Body of pancreas (tissue), 4 donors: ENCODE measurements around the gene APOA1. TPM values are rescaled to one million over a fixed set of nuclear protein-coding genes. Genes with fewer than 3 reads are reported as not detected.

Experiments used
- ATAC-seq: fragments of 150-250 bp; one replicate; pipeline ENCODE4 v1.9.1; 2016
- DNase-seq, 4 donors: peaks; one replicate each; pipeline ENCODE4 v3.0.0-alpha.2; 2019
- H3K27ac ChIP-seq, 4 donors: fragments of 200-600 bp; sonication (generic); 1 replicate in 3 of 4; 2 replicates in 1 of 4; pipeline versions ENCODE4 v1.5.1 to v1.6.1; 2016 to 2019; ENCODE audit warnings: mild to moderate bottlenecking in 1 of 4, mixed read lengths in 1 of 4, moderate library complexity in 1 of 4
- H3K27me3 ChIP-seq, 2 donors: fragments of 200-600 bp; sonication (generic); one replicate each; pipeline ENCODE4 v1.6.0; 2016; ENCODE audit warnings: mild to moderate bottlenecking in 1 of 2
- H3K36me3 ChIP-seq, 2 donors: fragments of 200-600 bp; sonication (generic); replicated peaks in 1 of 2; 2 replicates each; pipeline ENCODE4 v1.5.1; 2016; ENCODE audit warnings: low read depth in 2 of 2; ENCODE audit not compliant: insufficient read depth in 1 of 2
- H3K4me1 ChIP-seq: fragments of 200-600 bp; sonication (generic); one replicate; pipeline ENCODE4 v1.6.0; 2016
- H3K4me3 ChIP-seq, 2 donors: fragments of 200-600 bp; sonication (generic); 1 replicate in 1 of 2; 2 replicates in 1 of 2; pipeline ENCODE4 v1.5.1; 2016 to 2019
- H3K9me3 ChIP-seq, 3 donors: fragments of 200-600 bp; sonication (generic); 1 replicate in 2 of 3; 2 replicates in 1 of 3; pipeline ENCODE4 v1.5.1; 2016
- POLR2A ChIP-seq, 3 donors: fragments of 450-650 bp; IDR thresholded peaks; one replicate each; pipeline ENCODE4 v1.6.1; 2016; ENCODE audit warnings: antibody characterized with exemption in 3 of 3, mild to moderate bottlenecking in 2 of 3
- WGBS, 2 donors: methylation state at CpG; one replicate each; pipeline ENCODE4 v1.1.5; 2017; 5-methylcytosine and 5-hydroxymethylcytosine counted together
- intact Hi-C: fragments of 100-400 bp; cut with DNase I; formaldehyde crosslinking; loops from one replicate; pipeline ENCODE4 v1.15.1; 2023
- total RNA-seq, 2 donors: library from RNA; depleted of rRNA; stranded (reverse); fragments of >200 nt; gene quantifications; one replicate each; pipeline ENCODE4 v1.1.0, GENCODE V29; 2016
- TF ChIP-seq, protein P1 (sequence below), 7 experiments: fragments of 450-650 bp in 4 of 7; fragments of 200-600 bp in 3 of 7; sonication (generic) in 3 of 7; IDR thresholded peaks; one replicate each; pipeline ENCODE4 v1.5.1; 2016 to 2019; ENCODE audit warnings: antibody characterized with exemption in 7 of 7

APOA1 gene
- total RNA-seq, 2 donors from 2014 or later, result 1.0 to 16.8 TPM

GRCh38 chr11:116857316-116857715 is 19.9 kb upstream of the APOA1 start:
- intact Hi-C loops, result no loop called here
- Histone ChIP-seq H3K27ac (no peak overlapping the region), H3K4me1 (no peaks in the 10 kb centered on the region), H3K9me3 (no peaks in the 10 kb centered on the region), H3K4me3 (no peak overlapping the region), H3K27me3 (no peaks in the 10 kb centered on the region), H3K36me3 (peaks cover 0 to 35% of the 10 kb centered on the region in 2 donors)
- ATAC-seq (no peak), DNase-seq (no peak)
- TF ChIP-seq POLR2A (IDR thresholded peaks at IDR 0.05), result no peak
- TF ChIP-seq, protein P1, sequence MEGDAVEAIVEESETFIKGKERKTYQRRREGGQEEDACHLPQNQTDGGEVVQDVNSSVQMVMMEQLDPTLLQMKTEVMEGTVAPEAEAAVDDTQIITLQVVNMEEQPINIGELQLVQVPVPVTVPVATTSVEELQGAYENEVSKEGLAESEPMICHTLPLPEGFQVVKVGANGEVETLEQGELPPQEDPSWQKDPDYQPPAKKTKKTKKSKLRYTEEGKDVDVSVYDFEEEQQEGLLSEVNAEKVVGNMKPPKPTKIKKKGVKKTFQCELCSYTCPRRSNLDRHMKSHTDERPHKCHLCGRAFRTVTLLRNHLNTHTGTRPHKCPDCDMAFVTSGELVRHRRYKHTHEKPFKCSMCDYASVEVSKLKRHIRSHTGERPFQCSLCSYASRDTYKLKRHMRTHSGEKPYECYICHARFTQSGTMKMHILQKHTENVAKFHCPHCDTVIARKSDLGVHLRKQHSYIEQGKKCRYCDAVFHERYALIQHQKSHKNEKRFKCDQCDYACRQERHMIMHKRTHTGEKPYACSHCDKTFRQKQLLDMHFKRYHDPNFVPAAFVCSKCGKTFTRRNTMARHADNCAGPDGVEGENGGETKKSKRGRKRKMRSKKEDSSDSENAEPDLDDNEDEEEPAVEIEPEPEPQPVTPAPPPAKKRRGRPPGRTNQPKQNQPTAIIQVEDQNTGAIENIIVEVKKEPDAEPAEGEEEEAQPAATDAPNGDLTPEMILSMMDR (IDR thresholded peaks at IDR 0.05), result no peak
- 80 to 88% methylated on average over 2 of the region's 2 CpGs for WGBS, 2 donors

- ATAC-seq, result no peak
- H3K4me1 ChIP-seq, result no peaks in the 10 kb centered on the region
- no peak overlapping the region for H3K4me3 ChIP-seq
- H3K36me3 ChIP-seq, result peaks cover 0 to 27% of the 10 kb centered on the region in 2 donors
- intact Hi-C loops, result no loop called here
- DNase-seq, result no peak
- no peaks in the 10 kb centered on the region for H3K27me3 ChIP-seq
- H3K9me3 ChIP-seq, result no peaks in the 10 kb centered on the region
- H3K27ac ChIP-seq, result no peak overlapping the region
- WGBS, 2 donors, result 93 to 95% methylated on average over 3 to 5 of the region's 5 CpGs
- TF ChIP-seq, protein P1 (IDR thresholded peaks at IDR 0.05), result no peak
- no peak for TF ChIP-seq POLR2A (IDR thresholded peaks at IDR 0.05)
These were observed 19.0 kb upstream of the APOA1 start for GRCh38 chr11:116856423-116856822.

DNA sequence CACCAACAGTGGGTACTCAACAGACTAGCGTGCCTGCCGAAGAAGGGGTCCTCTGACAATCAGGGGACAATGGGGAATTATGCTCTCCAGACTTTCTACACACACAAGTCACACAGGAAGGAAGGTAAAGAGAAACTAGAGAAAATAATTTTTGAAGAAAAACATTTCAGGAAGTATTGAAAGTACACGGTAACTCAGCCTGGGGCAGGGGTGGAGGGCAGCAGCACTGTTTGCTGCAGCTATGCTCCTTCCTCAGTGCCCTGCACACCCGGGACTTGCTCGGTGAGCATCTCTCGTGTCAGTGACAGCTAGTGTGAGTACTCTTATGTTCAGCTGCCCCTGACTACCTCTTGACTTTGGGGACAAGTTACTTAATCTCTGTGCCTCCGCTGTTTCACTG is 18.0 kb upstream of the APOA1 start:
- Histone ChIP-seq H3K36me3 (peaks cover 0 to 19% of the 10 kb centered on the region in 2 donors), H3K27ac (no peak overlapping the region), H3K4me3 (no peak overlapping the region), H3K9me3 (no peaks in the 10 kb centered on the region), H3K4me1 (no peaks in the 10 kb centered on the region), H3K27me3 (no peaks in the 10 kb centered on the region)
- DNase-seq (no peak), ATAC-seq (no peak)
- TF ChIP-seq, protein P1 (IDR thresholded peaks at IDR 0.05), result no peak
- TF ChIP-seq POLR2A (IDR thresholded peaks at IDR 0.05), result no peak
- intact Hi-C loops, result no loop called here
- 84 to 97% methylated on average over 7 of the region's 7 CpGs for WGBS, 2 donors

- ATAC-seq (no peak), DNase-seq (peak in 1 of 4 donors; percentile 30)
- no peak overlapping the region for H3K27ac ChIP-seq
- no peaks in the 10 kb centered on the region for H3K9me3 ChIP-seq
- no peaks in the 10 kb centered on the region for H3K27me3 ChIP-seq
- 75 to 76% methylated on average over 6 of the region's 6 CpGs for WGBS, 2 donors
- no peaks in the 10 kb centered on the region for H3K4me1 ChIP-seq
- intact Hi-C loops, result no loop called here
- H3K4me3 ChIP-seq, result no peak overlapping the region
- TF ChIP-seq, protein P1 (IDR thresholded peaks at IDR 0.05), result no peak
- no peak for TF ChIP-seq POLR2A (IDR thresholded peaks at IDR 0.05)
- peaks cover 0 to 13% of the 10 kb centered on the region in 2 donors for H3K36me3 ChIP-seq
These were observed 16.1 kb upstream of the APOA1 start for GRCh38 chr11:116853461-116854073.
